ENCODE results near the gene MPPE1. TPM values are rescaled to one million over a fixed set of nuclear protein-coding genes. Genes with fewer than 3 reads are reported as not detected.
A peak's percentile ranks its signal among the peaks of the same experiment; 100 is the strongest.
"Not testable (repeated sequence)": the region's sequence is repeated elsewhere in the genome, so short reads cannot be mapped to it uniquely, and the experiment has no call there.

The MPPE1 gene
- polyA plus RNA-seq, 12 donors, result 20.2 to 41.0 (median 27.9) TPM; not detected in 1

DNA sequence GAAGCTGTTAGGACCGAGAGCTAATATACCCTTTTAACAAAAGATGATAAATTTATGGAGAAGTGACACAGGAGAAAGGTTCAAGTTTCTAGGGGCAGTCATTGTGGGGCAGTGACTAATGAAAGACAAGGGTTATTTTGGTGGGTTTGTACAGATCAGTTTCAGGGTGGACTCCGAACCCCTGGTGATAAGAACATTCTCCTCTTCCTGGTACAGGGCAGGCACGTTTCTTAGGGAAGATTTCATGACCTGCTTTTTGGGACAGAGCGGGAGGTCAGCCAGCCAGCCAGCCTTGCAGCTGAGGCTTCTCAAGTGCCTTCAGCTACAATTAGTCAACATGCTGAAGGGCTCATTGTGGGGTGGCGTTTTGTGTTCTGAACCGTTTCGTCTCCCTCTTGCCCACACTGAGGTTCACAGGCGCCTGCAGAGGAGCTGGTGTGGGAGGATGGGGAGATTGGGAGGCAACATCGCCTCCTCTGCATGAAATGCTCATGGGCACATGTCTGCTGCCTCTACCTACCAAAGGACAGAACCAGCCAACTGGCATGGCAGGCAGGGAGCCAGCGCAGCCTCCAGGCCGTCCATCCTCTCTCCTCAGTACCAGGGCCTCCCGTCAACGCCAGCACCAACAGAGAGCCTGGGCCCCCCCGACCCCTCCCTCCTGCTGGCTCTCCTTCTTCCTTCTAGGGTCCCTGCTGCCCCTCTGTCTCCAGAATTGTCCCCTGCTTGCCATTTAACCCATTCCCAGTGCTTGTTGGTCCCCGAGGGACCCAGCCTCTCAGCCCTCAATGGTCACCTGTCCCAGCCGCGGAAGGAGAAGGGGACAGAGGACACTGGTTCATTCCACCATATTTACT lies 47.3 kb downstream of the MPPE1 start:
- DNase-seq, result no peak

DNA sequence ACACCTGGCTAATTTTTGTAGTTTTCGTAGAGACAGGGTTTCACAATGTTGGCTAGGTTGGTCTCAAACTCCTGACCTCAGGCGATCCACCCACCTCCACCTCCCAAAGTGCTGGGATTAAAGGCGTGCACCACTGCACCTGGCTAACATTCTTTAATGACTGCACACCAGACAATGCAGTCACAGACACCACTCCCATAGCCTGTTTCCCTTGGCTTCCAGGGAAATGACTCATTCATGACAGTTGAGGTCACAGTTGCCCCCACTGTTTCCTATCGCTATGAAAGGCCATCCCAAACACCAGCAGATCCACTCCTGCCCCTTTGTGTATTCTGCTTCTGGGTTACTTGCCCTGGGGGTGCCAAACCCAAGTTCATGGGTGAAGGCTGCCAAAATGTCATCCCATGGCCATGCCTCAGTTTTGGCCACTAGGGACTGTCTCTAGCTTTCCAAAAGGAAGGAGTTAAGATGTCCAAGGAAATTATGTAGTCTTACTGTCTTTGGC lies 48.2 kb downstream of the MPPE1 start:
- DNase-seq, result no peak

DNA sequence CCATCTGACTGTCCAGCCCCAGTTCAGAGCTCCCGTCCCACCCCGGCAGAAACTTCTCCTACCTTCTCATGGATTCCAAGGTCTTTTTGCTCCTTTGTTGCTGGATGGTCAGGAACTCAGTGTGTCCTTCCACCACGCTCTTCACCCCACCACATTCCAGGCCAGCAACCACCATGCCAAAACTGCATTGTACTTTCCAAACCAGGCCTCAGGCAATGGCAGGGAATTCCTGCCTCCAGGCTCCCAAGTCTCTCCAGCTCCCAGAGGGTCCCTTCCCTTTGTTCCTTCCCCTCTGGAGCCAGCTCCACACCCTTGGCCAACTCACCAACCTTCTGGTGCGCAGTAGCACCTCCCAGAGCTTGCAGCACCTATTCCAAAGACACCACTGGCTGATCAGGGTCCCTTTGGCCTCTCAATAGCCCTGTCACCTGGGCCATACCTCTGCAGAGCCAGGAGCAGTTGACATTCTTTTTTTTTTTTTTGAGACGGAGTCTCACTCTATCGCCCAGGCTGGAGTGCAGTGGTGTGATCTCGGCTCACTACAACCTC lies 48.8 kb downstream of the MPPE1 start:
- DNase-seq, result no peak

DNA sequence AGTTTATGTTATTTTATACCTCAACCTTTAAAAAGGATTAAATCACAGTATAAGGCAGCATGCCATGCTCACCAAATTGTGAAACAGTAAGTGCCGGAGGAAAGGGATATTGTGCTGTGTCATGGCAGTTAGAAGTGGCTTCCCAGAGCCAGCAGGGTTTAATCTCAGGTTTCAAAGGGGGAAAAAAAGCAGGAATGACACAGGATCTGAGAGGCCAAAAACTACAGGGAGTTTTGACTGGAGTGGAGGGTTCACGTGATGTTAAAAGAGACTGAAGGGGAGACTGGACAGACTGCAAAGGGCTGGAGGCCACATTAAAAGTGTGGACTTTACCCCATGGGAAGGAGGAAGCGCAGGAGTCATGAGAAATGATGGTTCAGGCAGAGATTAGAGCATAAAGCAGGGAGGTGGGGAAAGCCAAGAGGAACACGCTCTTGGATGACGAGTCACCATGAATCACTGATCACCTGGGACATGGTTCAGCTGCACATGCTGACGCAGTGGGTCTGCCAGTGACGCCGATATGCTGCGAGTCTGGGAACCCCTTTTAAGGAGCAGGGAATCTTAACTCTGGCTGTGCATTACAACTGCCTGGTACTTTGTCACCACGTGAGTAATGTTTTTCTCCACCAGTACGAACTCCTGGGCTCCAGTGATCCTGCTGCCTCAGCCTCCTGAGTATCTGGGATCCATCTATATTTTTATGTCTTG lies 50.8 kb downstream of the MPPE1 start:
- peak; percentile 5 for DNase-seq

DNA sequence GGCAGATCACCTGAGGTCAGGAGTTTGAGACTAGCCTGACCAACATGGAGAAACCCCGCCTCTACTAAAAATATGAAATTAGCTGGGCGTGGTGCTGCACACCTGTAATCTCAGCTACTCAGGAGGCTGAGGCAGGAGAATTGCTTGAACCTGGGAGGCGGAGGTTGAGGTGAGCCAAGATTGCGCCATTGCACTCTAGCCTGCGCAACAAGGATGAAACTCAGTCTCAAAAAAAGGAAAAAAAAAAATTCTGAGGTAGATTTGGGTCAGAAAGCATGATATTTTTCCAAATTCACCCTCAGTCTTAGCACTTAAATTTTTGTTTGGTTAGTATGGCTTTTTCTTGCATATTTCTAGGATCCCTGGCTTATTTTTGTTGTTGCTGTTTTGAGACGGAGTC lies 53.6 kb downstream of the MPPE1 start:
- DNase-seq, result not testable (repeated sequence)

DNA sequence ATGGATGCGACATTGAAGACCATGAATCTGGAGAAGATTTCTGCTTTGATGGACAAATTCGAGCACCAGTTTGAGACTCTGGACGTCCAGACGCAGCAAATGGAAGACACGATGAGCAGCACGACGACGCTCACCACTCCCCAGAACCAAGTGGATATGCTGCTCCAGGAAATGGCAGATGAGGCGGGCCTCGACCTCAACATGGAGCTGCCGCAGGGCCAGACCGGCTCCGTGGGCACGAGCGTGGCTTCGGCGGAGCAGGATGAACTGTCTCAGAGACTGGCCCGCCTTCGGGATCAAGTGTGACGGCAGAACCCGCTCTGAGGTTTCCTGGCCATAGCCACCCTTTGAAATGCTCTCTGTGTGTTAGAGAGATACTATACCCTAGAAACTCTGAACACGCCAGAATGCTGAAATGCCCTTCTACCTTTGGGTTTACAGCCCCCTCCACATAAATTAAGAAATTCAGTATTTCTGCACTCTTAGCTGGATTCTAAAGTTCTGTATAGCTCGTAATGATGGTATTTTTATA lies 56.2 kb downstream of the MPPE1 start:
- DNase-seq, result peak; percentile 42

DNA sequence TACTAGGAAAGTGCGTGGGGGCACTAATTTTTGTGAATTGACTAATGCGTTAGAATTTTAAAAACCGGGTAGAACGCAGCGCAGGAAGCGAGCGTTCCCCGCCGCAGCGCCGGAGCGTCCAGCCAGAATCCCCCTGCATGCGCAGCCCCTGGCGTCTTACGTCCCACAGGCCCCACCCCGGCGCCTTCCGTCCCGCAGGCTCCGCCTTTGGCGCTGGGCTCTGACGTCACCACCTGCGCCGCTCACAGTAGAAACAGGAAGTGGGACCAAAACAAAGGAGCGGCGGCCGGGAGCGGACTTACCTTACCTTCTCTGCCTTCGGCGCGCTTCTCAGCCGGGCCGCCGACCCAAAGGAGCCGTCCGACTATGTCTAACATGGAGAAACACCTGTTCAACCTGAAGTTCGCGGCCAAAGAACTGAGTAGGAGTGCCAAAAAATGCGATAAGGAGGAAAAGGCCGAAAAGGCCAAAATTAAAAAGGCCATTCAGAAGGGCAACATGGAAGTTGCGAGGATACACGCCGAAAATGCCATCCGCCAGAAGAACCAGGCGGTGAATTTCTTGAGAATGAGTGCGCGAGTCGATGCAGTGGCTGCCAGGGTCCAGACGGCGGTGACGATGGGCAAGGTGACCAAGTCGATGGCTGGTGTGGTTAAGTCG lies 56.8 kb downstream of the MPPE1 start, which contains the start of gene CHMP1B:
CHMP1B (plus strand) TSS at position 268 of the 660 bp plus-strand sequence; CDS start at position 367, 99 bp downstream.
- peak; percentile 98 for DNase-seq

DNA sequence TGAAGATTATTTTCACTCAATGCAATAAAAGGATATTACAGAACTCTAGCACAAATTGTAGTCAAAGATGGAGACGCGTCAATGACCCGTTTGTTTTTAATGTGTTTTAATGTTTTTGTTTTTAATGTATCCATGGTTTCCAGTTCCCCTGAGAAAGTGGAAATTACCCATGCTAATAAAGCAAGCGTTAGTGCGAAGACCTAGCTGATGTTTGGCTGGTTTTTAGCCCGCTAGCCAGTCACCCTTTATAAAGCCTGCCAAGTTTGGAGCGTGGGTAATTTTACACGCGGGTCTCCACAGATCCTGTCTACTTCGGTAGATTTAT lies 57.3 kb downstream of the MPPE1 start:
- peak; percentile 86 for DNase-seq

DNA sequence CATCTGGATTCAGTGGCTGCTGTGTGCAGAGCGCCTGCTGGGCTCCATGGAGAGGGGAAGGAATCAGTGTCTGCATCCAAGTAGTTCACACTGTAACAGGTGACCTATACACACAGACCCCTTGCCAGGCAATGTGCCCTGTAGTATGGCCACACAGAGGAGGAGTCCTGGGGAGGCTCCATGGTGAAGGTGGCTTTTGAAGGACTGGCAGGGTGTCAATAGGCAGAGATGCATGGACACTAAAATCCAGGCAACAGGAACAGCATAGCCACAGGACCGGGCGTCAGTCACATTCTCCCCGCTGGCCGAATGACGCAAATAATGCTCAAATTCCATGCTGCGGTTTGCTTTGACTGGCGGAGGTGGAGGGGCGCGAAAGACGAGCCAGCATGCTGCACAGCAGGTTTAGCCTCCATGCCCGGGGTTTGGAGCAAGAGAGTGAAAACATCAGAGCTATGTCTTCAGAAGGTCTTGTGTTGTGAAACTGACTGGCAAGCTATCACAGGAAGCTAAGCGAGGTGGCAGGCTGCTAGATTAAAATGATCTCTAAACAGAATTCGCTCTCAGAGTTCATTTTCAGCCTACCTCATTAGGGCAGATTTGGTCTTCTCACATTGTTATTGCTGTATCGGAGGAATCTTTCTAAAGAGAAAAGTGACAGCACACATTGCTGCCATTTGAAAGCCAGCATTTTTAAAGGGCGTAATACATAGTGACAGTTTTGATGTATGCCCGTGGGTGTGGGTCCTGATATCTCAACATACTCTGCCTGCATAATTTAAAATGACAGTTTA lies 58.1 kb downstream of the MPPE1 start:
- DNase-seq, result peak; percentile 55

DNA sequence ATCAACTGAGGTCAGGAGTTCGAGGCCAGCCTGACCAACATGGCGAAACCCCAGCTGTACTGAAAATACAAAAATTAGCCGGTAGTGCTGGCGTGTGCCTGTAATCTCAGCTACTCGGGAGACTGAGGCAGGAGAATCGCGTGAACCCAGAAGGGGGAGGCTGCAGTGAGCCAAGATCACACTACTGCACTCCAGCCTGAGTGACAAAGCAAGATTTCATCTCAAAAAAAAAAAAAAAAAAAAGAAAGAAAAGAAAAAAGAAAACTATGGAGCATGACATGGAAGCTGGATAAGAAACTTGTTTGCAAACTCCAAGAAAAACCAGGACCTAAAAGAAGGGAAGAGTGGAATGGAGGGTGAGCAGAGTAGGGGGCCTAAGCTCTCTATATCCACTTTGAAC lies 58.8 kb downstream of the MPPE1 start:
- DNase-seq, result no peak

DNA sequence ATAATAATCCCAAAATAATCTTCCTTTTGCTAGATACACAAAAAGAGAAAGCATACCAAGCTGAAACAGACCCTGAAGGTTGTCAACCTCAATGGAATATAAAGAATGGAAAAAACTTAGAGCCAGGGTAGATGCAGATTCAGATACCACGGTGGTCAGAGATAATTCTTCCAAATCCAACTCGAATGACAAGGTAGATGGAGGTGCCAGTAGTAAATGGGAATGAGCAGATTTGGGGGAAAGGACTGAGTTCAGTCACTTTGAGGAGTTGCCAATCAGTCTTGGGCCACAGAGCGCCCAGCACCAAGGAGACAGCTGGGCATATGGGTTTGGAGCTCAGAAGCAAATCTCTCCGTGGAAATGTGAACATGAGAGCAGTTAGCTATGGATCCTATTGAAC lies 60.3 kb downstream of the MPPE1 start:
- DNase-seq, result no peak

DNA sequence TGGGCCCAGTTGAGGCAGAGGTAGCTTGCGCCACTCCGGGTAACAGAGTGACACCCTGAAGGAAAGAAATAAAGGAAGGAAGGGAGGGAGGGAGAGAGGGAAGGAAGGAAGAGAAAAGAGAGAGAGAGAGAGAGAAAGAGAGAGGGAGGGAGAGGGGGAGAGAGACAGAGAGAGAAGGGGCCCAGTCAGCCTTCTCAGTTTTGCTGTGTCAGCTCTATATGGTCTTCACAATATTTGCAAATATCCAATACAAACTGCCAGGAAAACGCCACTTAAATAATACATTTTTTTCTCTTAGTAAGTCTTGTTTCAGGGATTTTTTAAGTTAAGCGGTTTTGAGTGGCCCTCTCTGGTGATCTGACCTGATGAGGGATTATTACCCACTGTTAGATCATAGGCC lies 62.5 kb downstream of the MPPE1 start:
- DNase-seq, result no peak

DNA sequence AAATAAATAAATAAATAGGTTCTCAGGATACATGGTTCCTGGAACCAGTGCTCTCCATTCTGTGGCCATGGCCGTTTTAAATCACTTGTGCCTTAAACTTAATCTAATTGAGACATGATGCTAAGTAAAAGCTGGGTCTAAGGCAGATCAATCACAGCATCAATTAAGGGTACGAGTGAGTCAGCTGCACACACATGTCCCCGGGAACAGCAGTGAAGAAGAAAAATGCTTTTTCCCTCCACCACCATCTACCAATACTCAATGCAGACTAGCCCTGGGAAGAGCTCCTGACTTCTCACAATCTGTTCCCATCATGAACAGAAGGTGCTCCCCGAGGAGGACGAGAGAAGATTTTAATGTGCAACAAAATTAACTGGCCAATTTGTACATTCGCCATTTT lies 63.7 kb downstream of the MPPE1 start:
- DNase-seq, result no peak

DNA sequence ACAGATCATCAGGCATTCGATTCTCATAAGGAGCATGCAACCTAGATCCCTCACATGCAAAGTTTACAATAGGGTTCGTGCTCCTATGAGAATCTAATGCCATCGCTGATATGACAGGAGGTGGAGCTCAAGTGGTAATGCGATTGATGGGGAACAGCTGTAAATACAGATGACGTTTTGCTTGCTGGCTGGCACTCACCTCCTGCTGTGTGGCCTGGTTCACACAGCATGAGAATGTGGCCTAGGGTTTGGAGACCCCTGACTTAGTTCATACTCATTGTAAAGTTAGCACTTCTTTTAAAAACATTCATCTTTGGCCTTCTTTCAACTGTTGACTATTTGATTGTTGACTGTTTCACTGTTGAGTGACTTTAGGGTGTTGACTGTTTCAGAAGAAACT lies 65.6 kb downstream of the MPPE1 start:
- peak; percentile 7 for DNase-seq

DNA sequence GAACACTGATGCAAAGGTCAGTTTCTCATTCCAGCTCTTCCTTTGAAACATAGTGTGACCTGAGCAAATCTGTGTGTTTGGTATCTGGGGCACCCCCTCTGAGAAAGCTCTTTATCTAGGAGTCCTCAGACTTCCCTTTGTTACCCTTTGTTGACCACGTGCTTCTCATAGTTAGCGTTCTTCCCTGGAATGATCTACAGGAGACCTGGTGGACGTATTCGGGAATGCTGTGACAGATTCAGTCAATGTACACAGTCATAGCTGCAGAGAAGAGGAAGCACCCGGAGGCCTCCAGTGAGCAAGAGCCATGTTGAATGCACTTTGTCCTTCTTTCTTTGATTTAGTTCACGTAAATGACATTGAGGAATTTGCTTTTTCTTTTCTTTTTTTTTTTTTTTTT lies 67.6 kb downstream of the MPPE1 start:
- no peak for DNase-seq

DNA sequence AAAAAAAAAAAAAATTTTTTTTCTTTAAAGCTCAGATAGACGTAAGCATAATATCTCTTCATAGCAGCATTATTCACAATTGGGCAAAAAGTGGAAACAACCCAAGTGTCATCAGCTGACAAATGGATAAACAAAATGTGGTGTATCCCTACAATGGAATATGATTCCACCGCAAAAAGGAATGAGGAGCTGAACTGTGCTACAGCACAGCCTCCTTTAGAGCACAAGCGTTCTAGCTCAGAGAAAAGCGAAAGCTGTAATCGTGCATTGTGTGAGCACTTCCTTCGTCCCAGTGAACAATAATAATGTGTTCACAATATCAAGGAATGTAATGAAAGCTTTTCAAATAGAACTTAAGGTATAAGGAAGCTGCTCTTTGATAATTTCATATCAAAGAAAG lies 68.6 kb downstream of the MPPE1 start:
- no peak for DNase-seq

DNA sequence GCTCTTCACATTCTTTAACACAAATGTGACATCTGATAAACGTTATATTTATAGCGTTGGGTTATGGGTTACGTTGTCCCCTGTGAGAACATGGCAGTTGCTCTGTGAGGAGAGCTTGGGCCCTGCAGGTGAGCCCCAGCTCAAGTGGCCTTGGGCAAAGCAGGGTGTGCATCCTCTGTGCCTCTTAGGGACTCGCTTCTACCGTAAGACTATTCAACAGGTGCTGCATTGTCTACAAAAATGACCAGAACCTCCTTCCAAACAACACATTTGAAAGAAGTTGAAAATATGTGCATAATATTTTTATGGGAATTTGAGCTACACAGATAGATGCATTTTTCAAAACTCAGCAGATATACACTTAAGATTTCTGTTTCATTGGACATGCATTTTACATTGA lies 73.3 kb downstream of the MPPE1 start:
- no peak for DNase-seq

Data from muscle of arm (tissue), 12 donors.